CD14-positive monocyte (primary cell): ENCODE results near the gene GATC. TPM values are rescaled to one million over a fixed set of nuclear protein-coding genes. Genes with fewer than 3 reads are reported as not detected.

ENCODE experiments used
- DNase-seq, 3 donors: peaks; one replicate each; pipeline ENCODE4 v3.0.0-alpha.2; 2011 to 2022
- H2AFZ ChIP-seq: 2 replicates; pipeline ENCODE4 v1.6.0; 2012; ENCODE audit warnings: mild to moderate bottlenecking, low read depth, low read length, inconsistent platforms; ENCODE audit not compliant: insufficient read depth, poor library complexity, severe bottlenecking
- H3K27ac ChIP-seq, 2 donors: 1 replicate in 1 of 2; 2 replicates in 1 of 2; pipeline ENCODE4 v1.5.1; 2012 to 2013; ENCODE audit warnings: low read length in 2 of 2, control low read depth in 1 of 2, inconsistent platforms in 1 of 2, low read depth in 1 of 2, mild to moderate bottlenecking in 1 of 2
- H3K27me3 ChIP-seq, 2 donors: one replicate each; pipeline versions ENCODE4 v1.6.0 to v1.6.1; 2011 to 2013; ENCODE audit warnings: low read length in 2 of 2; ENCODE audit not compliant: control insufficient read depth in 2 of 2, insufficient read depth in 2 of 2
- H3K36me3 ChIP-seq, 2 donors: replicated peaks in 1 of 2; 1 replicate in 1 of 2; 2 replicates in 1 of 2; pipeline versions ENCODE4 v1.5.1 to v1.6.1; 2012 to 2013; ENCODE audit warnings: low read length in 2 of 2, control low read depth in 1 of 2, inconsistent platforms in 1 of 2, mild to moderate bottlenecking in 1 of 2; ENCODE audit not compliant: insufficient read depth in 2 of 2, control insufficient read depth in 1 of 2
- H3K4me1 ChIP-seq, 2 donors: 1 replicate in 1 of 2; 2 replicates in 1 of 2; pipeline versions ENCODE4 v1.5.1 to v1.6.1; 2012 to 2013; ENCODE audit warnings: low read length in 2 of 2, control low read depth in 1 of 2, inconsistent platforms in 1 of 2, mild to moderate bottlenecking in 1 of 2, moderate library complexity in 1 of 2; ENCODE audit not compliant: insufficient read depth in 2 of 2, control insufficient read depth in 1 of 2
- H3K4me2 ChIP-seq: replicated peaks from 2 replicates; pipeline ENCODE3; 2012; ENCODE audit warnings: low read length, moderate library complexity, mild to moderate bottlenecking; ENCODE audit not compliant: poor library complexity, severe bottlenecking; ENCODE audit errors: extremely low read depth
- H3K4me3 ChIP-seq, 3 experiments: fragments of 200-600 bp in 1 of 3; sonication (generic) in 1 of 3; replicated peaks in 1 of 3; 1 replicate in 2 of 3; 2 replicates in 1 of 3; pipeline ENCODE4 v1.5.1; 2011 to 2013; ENCODE audit warnings: low read length in 3 of 3, mild to moderate bottlenecking in 3 of 3, control low read depth in 2 of 3, low read depth in 2 of 3, inconsistent platforms in 1 of 3, moderate library complexity in 1 of 3
- H3K79me2 ChIP-seq: 2 replicates; pipeline ENCODE4 v1.6.0; 2012; ENCODE audit warnings: mild to moderate bottlenecking, control low read depth, inconsistent platforms, low read length, moderate library complexity; ENCODE audit not compliant: insufficient read depth
- H3K9ac ChIP-seq: 2 replicates; pipeline ENCODE4 v1.6.0; 2017; ENCODE audit warnings: low read length, mild to moderate bottlenecking; ENCODE audit not compliant: insufficient read depth, poor library complexity, severe bottlenecking
- H3K9me3 ChIP-seq, 2 donors: replicated peaks in 1 of 2; 1 replicate in 1 of 2; 2 replicates in 1 of 2; pipeline versions ENCODE4 v1.5.1 to v1.6.1; 2012 to 2013; ENCODE audit warnings: low read length in 2 of 2, control low read depth in 1 of 2; ENCODE audit not compliant: control insufficient read depth in 1 of 2, insufficient read depth in 1 of 2
- H4K20me1 ChIP-seq: 2 replicates; pipeline ENCODE4 v1.6.0; 2012; ENCODE audit warnings: mild to moderate bottlenecking, low read length, control low read depth, moderate library complexity; ENCODE audit not compliant: insufficient read depth
- H3K27ac Mint-ChIP-seq, 7 donors: one replicate each; pipeline ENCODE4 v1.8.0; 2020; ENCODE audit warnings: mild to moderate bottlenecking in 7 of 7, mixed read lengths in 7 of 7, moderate library complexity in 6 of 7, inconsistent platforms in 2 of 7
- H3K27me3 Mint-ChIP-seq, 3 donors: one replicate each; pipeline ENCODE4 v1.8.0; 2021 to 2022; ENCODE audit warnings: low read depth in 3 of 3, mild to moderate bottlenecking in 3 of 3, mixed read lengths in 3 of 3, moderate library complexity in 3 of 3, inconsistent platforms in 1 of 3
- H3K36me3 Mint-ChIP-seq, 2 donors: one replicate each; pipeline ENCODE4 v1.8.0; 2020; ENCODE audit warnings: mixed read lengths in 2 of 2, inconsistent platforms in 1 of 2, mild to moderate bottlenecking in 1 of 2
- H3K4me1 Mint-ChIP-seq: one replicate; pipeline ENCODE4 v1.8.0; 2020; ENCODE audit warnings: mild to moderate bottlenecking, mixed read lengths
- H3K4me3 Mint-ChIP-seq, 2 donors: one replicate each; pipeline ENCODE4 v1.8.0; 2020; ENCODE audit warnings: mild to moderate bottlenecking in 2 of 2, mixed read lengths in 2 of 2, moderate library complexity in 1 of 2
- H3K9me3 Mint-ChIP-seq, 7 donors: one replicate each; pipeline ENCODE4 v1.8.0; 2020 to 2022; ENCODE audit warnings: mixed read lengths in 7 of 7, mild to moderate bottlenecking in 6 of 7, moderate library complexity in 6 of 7, inconsistent platforms in 2 of 7
- CTCF ChIP-seq: fragments of 200-600 bp; IDR thresholded peaks from one replicate; pipeline ENCODE4 v1.8.0; 2022; ENCODE audit warnings: antibody characterized with exemption, mild to moderate bottlenecking
- WGBS: methylation state at CpG from one replicate; pipeline ENCODE4 v1.1.5; 2013; ENCODE audit warnings: missing lambda C conversion rate; ENCODE audit not compliant: insufficient coverage; 5-methylcytosine and 5-hydroxymethylcytosine counted together
- intact Hi-C, 2 donors: fragments of 100-400 bp; cut with micrococcal nuclease; formaldehyde crosslinking; loops; one replicate each; pipeline versions ENCODE4 v1.15.0 to v1.15.1; 2023
- polyA plus RNA-seq, 3 donors: library from polyadenylated mRNA; depleted of rRNA in 1 of 3; unstranded in 2 of 3; stranded (reverse) in 1 of 3; fragments of 300-500 nt in 2 of 3; fragments of >200 nt in 1 of 3; fragmentation: Illumina TruSeq in 2 of 3; gene quantifications; 1 replicate in 2 of 3; 2 replicates in 1 of 3; pipeline ENCODE4 v1.2.3, GENCODE V29; 2012 to 2021

Gene GATC
- polyA plus RNA-seq, 3 donors = 10.7 to 13.8 (median 11.3) TPM

- Mint-ChIP-seq H3K36me3 (peaks cover 80 to 98% of the 10 kb centered on the region in 2 donors), H3K9me3 (peaks cover 0 to 1% (median 0%) of the 10 kb centered on the region in 7 donors), H3K4me1 (no peaks in the 10 kb centered on the region), H3K27ac (peak overlapping the region in 2 of 7 donors; percentile 12 to 35), H3K4me3 (no peak overlapping the region), H3K27me3 (no peaks in the 10 kb centered on the region)
- 92% methylated on average over 2 of the region's 3 CpGs for WGBS
- Histone ChIP-seq H3K4me2 (no peak overlapping the region), H3K9me3 (no peaks in the 10 kb centered on the region), H3K9ac (no peak overlapping the region), H4K20me1 (peaks cover 80% of the 10 kb centered on the region), H3K79me2 (peaks cover 41% of the 10 kb centered on the region), H3K27me3 (no peaks in the 10 kb centered on the region), H3K36me3 (peaks cover 82 to 100% of the 10 kb centered on the region in 2 donors), H3K4me3 (no peak overlapping the region), H3K27ac (peak overlapping the region in 1 of 2 donors; percentile 32), H3K4me1 (no peaks in the 10 kb centered on the region), H2AFZ (no peak overlapping the region)
- TF ChIP-seq CTCF = no peak
- intact Hi-C loops = no loop called here
- no peak for DNase-seq
Observed at GRCh38 chr12:120460157-120460556, 13.9 kb downstream of the GATC start.

- 90% methylated on average over 1 of the region's 3 CpGs for WGBS
- H3K27me3 ChIP-seq = no peaks in the 10 kb centered on the region
- peak overlapping the region in 1 of 7 donors; percentile 35 for H3K27ac Mint-ChIP-seq
- H3K9me3 Mint-ChIP-seq = peaks cover 0 to 2% (median 0%) of the 10 kb centered on the region in 7 donors
- no peaks in the 10 kb centered on the region for H3K9me3 ChIP-seq
- peaks cover 86% of the 10 kb centered on the region for H4K20me1 ChIP-seq
- no peak overlapping the region for H3K27ac ChIP-seq
- no peak overlapping the region for H3K9ac ChIP-seq
- H3K27me3 Mint-ChIP-seq = no peaks in the 10 kb centered on the region
- no peak overlapping the region for H3K4me3 Mint-ChIP-seq
- no peak overlapping the region for H3K4me3 ChIP-seq
- no peak for TF ChIP-seq CTCF
- H3K4me2 ChIP-seq = no peak overlapping the region
- no peak for DNase-seq
- intact Hi-C loops = no loop called here
- H3K4me1 ChIP-seq = peaks cover 0 to 4% of the 10 kb centered on the region in 2 donors
- peaks cover 12% of the 10 kb centered on the region for H3K4me1 Mint-ChIP-seq
- peaks cover 81 to 100% of the 10 kb centered on the region in 2 donors for H3K36me3 ChIP-seq
- peaks cover 61% of the 10 kb centered on the region for H3K79me2 ChIP-seq
- H3K36me3 Mint-ChIP-seq = peaks cover 71 to 98% of the 10 kb centered on the region in 2 donors
- H2AFZ ChIP-seq = no peak overlapping the region
Observed at GRCh38 chr12:120462099-120462640, 15.9 kb downstream of the GATC start.
